ENCODE measurements around the gene ATOH8.
"Not testable (repeated sequence)": the region's sequence is repeated elsewhere in the genome, so short reads cannot be mapped to it uniquely, and the experiment has no call there.

ATOH8 gene

GRCh38 chr2:85753525-85754312 lies at the start of gene ATOH8:
Gene ATOH8 (plus strand): TSS chr2:85753991. CDS start chr2:85754190, 199 bp downstream.
- peak; percentile 63 for DNase-seq (ENCODE audit: low spot score)

- no peak for DNase-seq (ENCODE audit: low spot score)
These were observed 49.8 kb upstream of the ATOH8 start for GRCh38 chr2:85704038-85704437.

- no peak for DNase-seq (ENCODE audit: low spot score)
These were observed 48.8 kb upstream of the ATOH8 start for GRCh38 chr2:85704800-85705679.

- peak; percentile 81 for DNase-seq (ENCODE audit: low spot score)
These were observed 48.1 kb upstream of the ATOH8 start for GRCh38 chr2:85705680-85706039.

GRCh38 chr2:85706063-85706462 lies 47.7 kb upstream of the ATOH8 start:
- no peak for DNase-seq (ENCODE audit: low spot score)

- DNase-seq (ENCODE audit: low spot score) = no peak
These were observed 47.0 kb upstream of the ATOH8 start for GRCh38 chr2:85706599-85707296.

- DNase-seq (ENCODE audit: low spot score) = peak; percentile 79
These were observed 46.5 kb upstream of the ATOH8 start for GRCh38 chr2:85707304-85707703.

- no peak for DNase-seq (ENCODE audit: low spot score)
These were observed 45.1 kb upstream of the ATOH8 start for GRCh38 chr2:85708641-85709040.

- DNase-seq (ENCODE audit: low spot score) = no peak
These were observed 44.4 kb upstream of the ATOH8 start for GRCh38 chr2:85709401-85709811.

- DNase-seq (ENCODE audit: low spot score) = no peak
These were observed 42.9 kb upstream of the ATOH8 start for GRCh38 chr2:85710687-85711577.

- no peak for DNase-seq (ENCODE audit: low spot score)
These were observed 42.2 kb upstream of the ATOH8 start for GRCh38 chr2:85711578-85712060.

- DNase-seq (ENCODE audit: low spot score) = no peak
These were observed 41.5 kb upstream of the ATOH8 start for GRCh38 chr2:85712336-85712735.

GRCh38 chr2:85712849-85713612 lies 40.8 kb upstream of the ATOH8 start:
- DNase-seq (ENCODE audit: low spot score) = no peak

- no peak for DNase-seq (ENCODE audit: low spot score)
These were observed 40.0 kb upstream of the ATOH8 start for GRCh38 chr2:85713836-85714235.

GRCh38 chr2:85714421-85714820 lies 39.4 kb upstream of the ATOH8 start:
- DNase-seq (ENCODE audit: low spot score) = not testable (repeated sequence)

GRCh38 chr2:85714841-85715240 lies 39.0 kb upstream of the ATOH8 start:
- DNase-seq (ENCODE audit: low spot score) = no peak

GRCh38 chr2:85716346-85716914 lies 37.4 kb upstream of the ATOH8 start:
- no peak for DNase-seq (ENCODE audit: low spot score)

- DNase-seq (ENCODE audit: low spot score) = peak; percentile 86
These were observed 36.3 kb upstream of the ATOH8 start for GRCh38 chr2:85717308-85718008.

- no peak for DNase-seq (ENCODE audit: low spot score)
These were observed 35.8 kb upstream of the ATOH8 start for GRCh38 chr2:85718009-85718391.

Data from AG08395 (cell line).